HEK293 (cell line): ENCODE results near the gene SLC25A30.

Experiments
- CTCF ChIA-PET: fragments of 350-600 bp; formaldehyde crosslinking; extraction: SDS; loops from one replicate; lab custom pipeline; 2021; ENCODE audit warnings: antibody characterized with exemption; lab: Yijun Ruan, JAX
- POLR2A ChIA-PET: fragments of 300-600 bp; formaldehyde crosslinking; extraction: SDS; loops from one replicate; lab custom pipeline; 2020; ENCODE audit warnings: antibody characterized with exemption, inconsistent platforms; lab: Yijun Ruan, JAX
- H3K27ac ChIP-seq: fragments of 200-500 bp; sonication (Bioruptor generic); 2 replicates; pipeline ENCODE4 v1.5.1; 2014; ENCODE audit warnings: low read depth, low read length, control low read depth, inconsistent platforms; ENCODE audit errors: extremely low read depth
- H3K36me3 ChIP-seq, 2 experiments: fragments of 200-500 bp in 1 of 2; sonication (Bioruptor generic) in 1 of 2; 1 replicate in 1 of 2; 2 replicates in 1 of 2; pipeline ENCODE4 v1.5.1; 2014 to 2017; ENCODE audit warnings: inconsistent platforms in 2 of 2, low read length in 2 of 2; ENCODE audit not compliant: control insufficient read depth in 2 of 2, insufficient read depth in 1 of 2
- H3K4me1 ChIP-seq: fragments of 200-500 bp; sonication (Bioruptor generic); 2 replicates; pipeline ENCODE4 v1.5.1; 2014; ENCODE audit warnings: mild to moderate bottlenecking, low read length, inconsistent platforms; ENCODE audit not compliant: control insufficient read depth, insufficient read depth
- H3K4me3 ChIP-seq: 2 replicates; pipeline ENCODE4 v1.5.1; 2011; ENCODE audit warnings: low read depth, mild to moderate bottlenecking, control low read depth, low read length, moderate library complexity
- H3K9me3 ChIP-seq: fragments of 200-500 bp; sonication (Bioruptor generic); 2 replicates; pipeline ENCODE4 v1.5.1; 2014; ENCODE audit warnings: low read depth, low read length, inconsistent platforms; ENCODE audit not compliant: control insufficient read depth, insufficient read depth
- BCL11A ChIP-seq: fragments of 450-650 bp; formaldehyde crosslinking; IDR thresholded peaks from 2 replicates; pipeline ENCODE4 v1.5.1; 2016; ENCODE audit warnings: low read depth, missing biosample characterization, missing genetic modification characterization
- HOXD13 ChIP-seq: sonication (generic); formaldehyde crosslinking; IDR thresholded peaks from 2 replicates; pipeline ENCODE4 v1.8.0; 2022; ENCODE audit warnings: missing genetic modification reagents, borderline replicate concordance
- PATZ1 ChIP-seq: fragments of 450-650 bp; formaldehyde crosslinking; IDR thresholded peaks from 2 replicates; pipeline ENCODE4 v1.5.1; 2016; ENCODE audit warnings: missing biosample characterization, missing genetic modification characterization
- TCF7L2 ChIP-seq: IDR thresholded peaks from 2 replicates; pipeline ENCODE4 v1.6.1; 2011; ENCODE audit warnings: low read depth, mild to moderate bottlenecking, inconsistent platforms, low read length, moderate library complexity, borderline replicate concordance
- ZBTB10 ChIP-seq: fragments of 450-650 bp; formaldehyde crosslinking; IDR thresholded peaks from 2 replicates; pipeline ENCODE4 v1.5.1; 2016; ENCODE audit warnings: missing biosample characterization, missing genetic modification characterization
- ZBTB8A ChIP-seq: fragments of 450-650 bp; formaldehyde crosslinking; IDR thresholded peaks from 2 replicates; pipeline ENCODE4 v1.5.1; 2016; ENCODE audit warnings: missing biosample characterization, missing genetic modification characterization
- ZNF114 ChIP-seq: fragments of 450-650 bp; formaldehyde crosslinking; IDR thresholded peaks from 2 replicates; pipeline ENCODE4 v1.5.0; 2017; ENCODE audit warnings: missing biosample characterization, missing genetic modification characterization
- ZNF175 ChIP-seq: fragments of 450-650 bp; formaldehyde crosslinking; IDR thresholded peaks from 2 replicates; pipeline ENCODE4 v1.5.1; 2016; ENCODE audit warnings: missing biosample characterization, missing genetic modification characterization
- ZNF324 ChIP-seq: fragments of 450-650 bp; formaldehyde crosslinking; IDR thresholded peaks from 2 replicates; pipeline ENCODE4 v1.5.1; 2016; ENCODE audit warnings: missing biosample characterization, missing genetic modification characterization
- ZNF362 ChIP-seq: fragments of 450-650 bp; formaldehyde crosslinking; IDR thresholded peaks from 2 replicates; pipeline ENCODE4 v1.5.1; 2016; ENCODE audit warnings: missing biosample characterization, missing genetic modification characterization
- ZNF366 ChIP-seq: fragments of 450-650 bp; formaldehyde crosslinking; conservative IDR thresholded peaks from 2 replicates; pipeline ENCODE4 v1.5.1; 2016; ENCODE audit warnings: missing biosample characterization, missing genetic modification characterization
- ZNF433 ChIP-seq: fragments of 450-650 bp; formaldehyde crosslinking; IDR thresholded peaks from 2 replicates; pipeline ENCODE4 v1.5.1; 2016; ENCODE audit warnings: missing biosample characterization, missing genetic modification characterization, low read depth
- ZNF621 ChIP-seq: fragments of 450-650 bp; formaldehyde crosslinking; IDR thresholded peaks from 2 replicates; pipeline ENCODE4 v1.5.1; 2017; ENCODE audit warnings: missing biosample characterization, missing genetic modification characterization
- ZNF629 ChIP-seq: fragments of 450-650 bp; formaldehyde crosslinking; IDR thresholded peaks from 2 replicates; pipeline ENCODE4 v1.5.1; 2017; ENCODE audit warnings: missing biosample characterization, missing genetic modification characterization
- ZNF658 ChIP-seq: fragments of 450-650 bp; formaldehyde crosslinking; IDR thresholded peaks from 2 replicates; pipeline ENCODE4; 2016; ENCODE audit warnings: missing biosample characterization, missing genetic modification characterization
- ZNF791 ChIP-seq: fragments of 450-650 bp; formaldehyde crosslinking; IDR thresholded peaks from 2 replicates; pipeline ENCODE4 v1.5.1; 2016; ENCODE audit warnings: missing biosample characterization, missing genetic modification characterization
- ZNF843 ChIP-seq: fragments of 450-650 bp; formaldehyde crosslinking; IDR thresholded peaks from 2 replicates; pipeline ENCODE4 v1.5.1; 2016; ENCODE audit warnings: missing biosample characterization, missing genetic modification characterization
- ZSCAN30 ChIP-seq: fragments of 450-650 bp; IDR thresholded peaks from 2 replicates; pipeline ENCODE4 v1.5.1; 2018; ENCODE audit warnings: missing biosample characterization, mild to moderate bottlenecking, missing genetic modification characterization, moderate library complexity
- ZSCAN4 ChIP-seq: fragments of 450-650 bp; formaldehyde crosslinking; IDR thresholded peaks from 2 replicates; pipeline ENCODE4 v1.5.1; 2017; ENCODE audit warnings: missing biosample characterization, missing genetic modification characterization

The SLC25A30 gene

GRCh38 chr13:45411631-45412030, 6.5 kb downstream of the SLC25A30 start (continued):
- TF ChIP-seq ZBTB10 (tag by site-specific recombination) (no peak), ZNF362 (tag by site-specific recombination) (no peak), ZNF366 (tag by site-specific recombination) (no peak), ZSCAN30 (tag by site-specific recombination) (no peak)

GRCh38 chr13:45411221-45411620, 7.0 kb downstream of the SLC25A30 start:
- Histone ChIP-seq H3K4me3 (no peak overlapping the region), H3K9me3 (no peaks in the 10 kb centered on the region), H3K4me1 (no peaks in the 10 kb centered on the region), H3K27ac (no peak overlapping the region), H3K36me3 (peaks cover 0 to 21% of the 10 kb centered on the region in 2 experiments; a peak in 2 of 3 replicates)
- POLR2A ChIA-PET: no interaction called here
- CTCF ChIA-PET: no interaction called here
- TF ChIP-seq TCF7L2 (no peak), ZNF791 (tag by site-specific recombination) (no peak), PATZ1 (tag by site-specific recombination) (no peak), ZNF621 (tag by site-specific recombination) (no peak), ZNF433 (tag by site-specific recombination) (no peak), ZBTB8A (tag by site-specific recombination) (no peak), BCL11A (tag by site-specific recombination) (no peak), HOXD13 (CRISPR knock-in tag) (no peak), ZNF324 (tag by site-specific recombination) (no peak), ZNF843 (tag by site-specific recombination) (no peak), ZSCAN4 (tag by site-specific recombination) (no peak), ZNF114 (no peak), ZNF658 (tag by site-specific recombination) (no peak), ZNF175 (no peak), ZNF629 (tag by site-specific recombination) (no peak)
